ENCODE data around the gene ADH4.
"Not testable (repeated sequence)": the region's sequence is repeated elsewhere in the genome, so short reads cannot be mapped to it uniquely, and the experiment has no call there.

Gene ADH4

GRCh38 chr4:99134586-99134985, 9.5 kb downstream of the ADH4 start:
- H3K27ac ChIP-seq (ENCODE audit: low read depth, low read length, severe bottlenecking) = no peak overlapping the region
- no peaks in the 10 kb centered on the region for H3K4me1 ChIP-seq (ENCODE audit: control insufficient read depth, insufficient read depth, low read length, poor library complexity, severe bottlenecking)
- WGBS, 2 experiments (ENCODE audit: insufficient coverage in 2 of 2) = 85 to 88% methylated on average over 1 to 2 of the region's 3 CpGs
- H3K9me3 ChIP-seq (ENCODE audit: control insufficient read depth, low read length) = no peaks in the 10 kb centered on the region
- no peaks in the 10 kb centered on the region for H3K36me3 ChIP-seq (ENCODE audit: control insufficient read depth, insufficient read depth, low read length)
- H3K4me3 ChIP-seq (ENCODE audit: extremely low read depth, insufficient read depth, low read length, poor library complexity, severe bottlenecking) = no peak overlapping the region

- no peaks in the 10 kb centered on the region for H3K9me3 ChIP-seq (ENCODE audit: control insufficient read depth, low read length)
- H3K4me3 ChIP-seq (ENCODE audit: extremely low read depth, insufficient read depth, low read length, poor library complexity, severe bottlenecking) = no peak overlapping the region
- no peaks in the 10 kb centered on the region for H3K36me3 ChIP-seq (ENCODE audit: control insufficient read depth, insufficient read depth, low read length)
- H3K4me1 ChIP-seq (ENCODE audit: control insufficient read depth, insufficient read depth, low read length, poor library complexity, severe bottlenecking) = no peaks in the 10 kb centered on the region
- WGBS, 2 experiments (ENCODE audit: insufficient coverage in 2 of 2) = no CpG with 5 or more reads among the region's 2 CpGs
- no peak overlapping the region for H3K27ac ChIP-seq (ENCODE audit: low read depth, low read length, severe bottlenecking)
Measured at GRCh38 chr4:99131378-99131777, 12.7 kb downstream of the ADH4 start.

- Histone ChIP-seq H3K4me1 (ENCODE audit: control insufficient read depth, insufficient read depth, low read length, poor library complexity, severe bottlenecking) (no peaks in the 10 kb centered on the region), H3K27ac (ENCODE audit: low read depth, low read length, severe bottlenecking) (no peak overlapping the region), H3K36me3 (ENCODE audit: control insufficient read depth, insufficient read depth, low read length) (no peaks in the 10 kb centered on the region), H3K4me3 (ENCODE audit: extremely low read depth, insufficient read depth, low read length, poor library complexity, severe bottlenecking) (no peak overlapping the region), H3K9me3 (ENCODE audit: control insufficient read depth, low read length) (no peaks in the 10 kb centered on the region)
- WGBS, 2 experiments (ENCODE audit: insufficient coverage in 2 of 2) = no CpG with 5 or more reads among the region's 1 CpG
Measured at GRCh38 chr4:99126376-99126775, 17.7 kb downstream of the ADH4 start.

- WGBS, 2 experiments (ENCODE audit: insufficient coverage in 2 of 2) = 79 to 85% methylated on average over 4 of the region's 4 CpGs
- H3K4me1 ChIP-seq (ENCODE audit: control insufficient read depth, insufficient read depth, low read length, poor library complexity, severe bottlenecking) = no peaks in the 10 kb centered on the region
- no peaks in the 10 kb centered on the region for H3K9me3 ChIP-seq (ENCODE audit: control insufficient read depth, low read length)
- no peaks in the 10 kb centered on the region for H3K36me3 ChIP-seq (ENCODE audit: control insufficient read depth, insufficient read depth, low read length)
- H3K27ac ChIP-seq (ENCODE audit: low read depth, low read length, severe bottlenecking) = no peak overlapping the region
- no peak overlapping the region for H3K4me3 ChIP-seq (ENCODE audit: extremely low read depth, insufficient read depth, low read length, poor library complexity, severe bottlenecking)
Measured at GRCh38 chr4:99121008-99121407, 23.1 kb downstream of the ADH4 start.

- no peaks in the 10 kb centered on the region for H3K36me3 ChIP-seq (ENCODE audit: control insufficient read depth, insufficient read depth, low read length)
- no peaks in the 10 kb centered on the region for H3K4me1 ChIP-seq (ENCODE audit: control insufficient read depth, insufficient read depth, low read length, poor library complexity, severe bottlenecking)
- no peaks in the 10 kb centered on the region for H3K9me3 ChIP-seq (ENCODE audit: control insufficient read depth, low read length)
- H3K4me3 ChIP-seq (ENCODE audit: extremely low read depth, insufficient read depth, low read length, poor library complexity, severe bottlenecking) = no peak overlapping the region
- 79 to 93% methylated on average over 3 to 5 of the region's 5 CpGs for WGBS, 2 experiments (ENCODE audit: insufficient coverage in 2 of 2)
- no peak overlapping the region for H3K27ac ChIP-seq (ENCODE audit: low read depth, low read length, severe bottlenecking)
Measured at GRCh38 chr4:99120501-99120900, 23.6 kb downstream of the ADH4 start.

GRCh38 chr4:99117876-99118693, 26.0 kb downstream of the ADH4 start:
- H3K4me1 ChIP-seq (ENCODE audit: control insufficient read depth, insufficient read depth, low read length, poor library complexity, severe bottlenecking) = no peaks in the 10 kb centered on the region
- no peaks in the 10 kb centered on the region for H3K9me3 ChIP-seq (ENCODE audit: control insufficient read depth, low read length)
- H3K27ac ChIP-seq (ENCODE audit: low read depth, low read length, severe bottlenecking) = no peak overlapping the region
- H3K36me3 ChIP-seq (ENCODE audit: control insufficient read depth, insufficient read depth, low read length) = no peaks in the 10 kb centered on the region
- no CpG with 5 or more reads among the region's 9 CpGs for WGBS, 2 experiments (ENCODE audit: insufficient coverage in 2 of 2)
- H3K4me3 ChIP-seq (ENCODE audit: extremely low read depth, insufficient read depth, low read length, poor library complexity, severe bottlenecking) = no peak overlapping the region

- not testable (repeated sequence) for H3K4me3 ChIP-seq (ENCODE audit: extremely low read depth, insufficient read depth, low read length, poor library complexity, severe bottlenecking); H3K36me3 ChIP-seq (ENCODE audit: control insufficient read depth, insufficient read depth, low read length); H3K4me1 ChIP-seq (ENCODE audit: control insufficient read depth, insufficient read depth, low read length, poor library complexity, severe bottlenecking); H3K9me3 ChIP-seq (ENCODE audit: control insufficient read depth, low read length); H3K27ac ChIP-seq (ENCODE audit: low read depth, low read length, severe bottlenecking)
- 83 to 86% methylated on average over 11 to 20 of the region's 29 CpGs for WGBS, 2 experiments (ENCODE audit: insufficient coverage in 2 of 2)
Measured at GRCh38 chr4:99117122-99117841, 26.8 kb downstream of the ADH4 start.

GRCh38 chr4:99109286-99109685, 34.8 kb downstream of the ADH4 start:
- H3K4me3 ChIP-seq (ENCODE audit: extremely low read depth, insufficient read depth, low read length, poor library complexity, severe bottlenecking); H3K4me1 ChIP-seq (ENCODE audit: control insufficient read depth, insufficient read depth, low read length, poor library complexity, severe bottlenecking); H3K9me3 ChIP-seq (ENCODE audit: control insufficient read depth, low read length); H3K27ac ChIP-seq (ENCODE audit: low read depth, low read length, severe bottlenecking); H3K36me3 ChIP-seq (ENCODE audit: control insufficient read depth, insufficient read depth, low read length): not testable (repeated sequence)
- 86 to 89% methylated on average over 12 of the region's 12 CpGs for WGBS, 2 experiments (ENCODE audit: insufficient coverage in 2 of 2)

- Histone ChIP-seq H3K27ac (ENCODE audit: low read depth, low read length, severe bottlenecking) (no peak overlapping the region), H3K9me3 (ENCODE audit: control insufficient read depth, low read length) (no peaks in the 10 kb centered on the region), H3K4me3 (ENCODE audit: extremely low read depth, insufficient read depth, low read length, poor library complexity, severe bottlenecking) (no peak overlapping the region), H3K4me1 (ENCODE audit: control insufficient read depth, insufficient read depth, low read length, poor library complexity, severe bottlenecking) (no peaks in the 10 kb centered on the region), H3K36me3 (ENCODE audit: control insufficient read depth, insufficient read depth, low read length) (no peaks in the 10 kb centered on the region)
- no CpG with 5 or more reads among the region's 1 CpG for WGBS, 2 experiments (ENCODE audit: insufficient coverage in 2 of 2)
Measured at GRCh38 chr4:99104153-99104552, 39.9 kb downstream of the ADH4 start.

- H3K9me3 ChIP-seq (ENCODE audit: control insufficient read depth, low read length) = no peaks in the 10 kb centered on the region
- H3K27ac ChIP-seq (ENCODE audit: low read depth, low read length, severe bottlenecking) = no peak overlapping the region
- no peaks in the 10 kb centered on the region for H3K36me3 ChIP-seq (ENCODE audit: control insufficient read depth, insufficient read depth, low read length)
- no peak overlapping the region for H3K4me3 ChIP-seq (ENCODE audit: extremely low read depth, insufficient read depth, low read length, poor library complexity, severe bottlenecking)
- H3K4me1 ChIP-seq (ENCODE audit: control insufficient read depth, insufficient read depth, low read length, poor library complexity, severe bottlenecking) = no peaks in the 10 kb centered on the region
Measured at GRCh38 chr4:99103166-99103565, 40.9 kb downstream of the ADH4 start.

GRCh38 chr4:99102634-99103033, 41.5 kb downstream of the ADH4 start:
- 86 to 100% methylated on average over 1 of the region's 2 CpGs for WGBS, 2 experiments (ENCODE audit: insufficient coverage in 2 of 2)
- H3K36me3 ChIP-seq (ENCODE audit: control insufficient read depth, insufficient read depth, low read length) = no peaks in the 10 kb centered on the region
- H3K27ac ChIP-seq (ENCODE audit: low read depth, low read length, severe bottlenecking) = no peak overlapping the region
- H3K9me3 ChIP-seq (ENCODE audit: control insufficient read depth, low read length) = no peaks in the 10 kb centered on the region
- H3K4me3 ChIP-seq (ENCODE audit: extremely low read depth, insufficient read depth, low read length, poor library complexity, severe bottlenecking) = no peak overlapping the region
- no peaks in the 10 kb centered on the region for H3K4me1 ChIP-seq (ENCODE audit: control insufficient read depth, insufficient read depth, low read length, poor library complexity, severe bottlenecking)

Measured in mesodermal cell (in vitro differentiated cells).